CD8-positive, alpha-beta memory T cell (primary cell): ENCODE data around the gene TMEFF1. TPM values are rescaled to one million over a fixed set of nuclear protein-coding genes. Genes with fewer than 3 reads are reported as not detected.

ENCODE experiments used
- CTCF ChIA-PET: fragments of 350-600 bp; sonication (Branson Sonifier 250); formaldehyde crosslinking; loops from one replicate; lab custom pipeline; 2021; ENCODE audit warnings: antibody characterized with exemption; lab: Charles Lee
- POLR2A ChIA-PET: fragments of 350-600 bp; sonication (Branson Sonifier 250); formaldehyde crosslinking; loops from one replicate; lab custom pipeline; 2021; ENCODE audit warnings: antibody characterized with exemption; lab: Charles Lee
- DNase-seq, 5 donors: peaks; one replicate each; pipeline versions ENCODE4 v3.0.0 to v3.0.0-alpha.2; 2020 to 2022; ENCODE audit warnings: mixed read lengths in 1 of 5
- H3K27ac ChIP-seq: one replicate; pipeline ENCODE4 v1.7.0; 2013; ENCODE audit warnings: low read depth, mild to moderate bottlenecking, low read length, moderate library complexity
- H3K27me3 ChIP-seq: 2 replicates; pipeline ENCODE4 v1.7.0; 2013; ENCODE audit warnings: low read length, mild to moderate bottlenecking; ENCODE audit not compliant: insufficient read depth, poor library complexity, severe bottlenecking
- H3K36me3 ChIP-seq: 2 replicates; pipeline ENCODE4 v1.7.0; 2013; ENCODE audit warnings: mild to moderate bottlenecking, low read length, moderate library complexity; ENCODE audit not compliant: insufficient read depth
- H3K4me1 ChIP-seq: 2 replicates; pipeline ENCODE4 v1.7.0; 2013; ENCODE audit warnings: mild to moderate bottlenecking, low read length, moderate library complexity; ENCODE audit not compliant: insufficient read depth
- H3K4me3 ChIP-seq: 2 replicates; pipeline ENCODE4 v1.7.0; 2013; ENCODE audit warnings: mild to moderate bottlenecking, low read length
- H3K9me3 ChIP-seq: 2 replicates; pipeline ENCODE4 v1.7.0; 2013; ENCODE audit warnings: mild to moderate bottlenecking, low read length
- H3K27ac Mint-ChIP-seq, 8 donors: one replicate each; pipeline ENCODE4 v1.8.0; 2020 to 2021; ENCODE audit warnings: mixed read lengths in 8 of 8, mild to moderate bottlenecking in 6 of 8, inconsistent platforms in 3 of 8, moderate library complexity in 3 of 8
- H3K27me3 Mint-ChIP-seq, 2 donors: one replicate each; pipeline ENCODE4 v1.8.0; 2020 to 2021; ENCODE audit warnings: mixed read lengths in 2 of 2, mild to moderate bottlenecking in 1 of 2, moderate library complexity in 1 of 2
- H3K36me3 Mint-ChIP-seq, 3 donors: one replicate each; pipeline ENCODE4 v1.8.0; 2020 to 2021; ENCODE audit warnings: mixed read lengths in 3 of 3, inconsistent platforms in 1 of 3, mild to moderate bottlenecking in 1 of 3
- H3K4me1 Mint-ChIP-seq, 3 donors: one replicate each; pipeline ENCODE4 v1.8.0; 2020 to 2021; ENCODE audit warnings: mixed read lengths in 3 of 3, inconsistent platforms in 1 of 3, mild to moderate bottlenecking in 1 of 3
- H3K4me3 Mint-ChIP-seq, 7 donors: one replicate each; pipeline ENCODE4 v1.8.0; 2020 to 2021; ENCODE audit warnings: mixed read lengths in 7 of 7, mild to moderate bottlenecking in 6 of 7, moderate library complexity in 4 of 7, inconsistent platforms in 2 of 7
- H3K9me3 Mint-ChIP-seq, 5 donors: one replicate each; pipeline ENCODE4 v1.8.0; 2020 to 2022; ENCODE audit warnings: mixed read lengths in 5 of 5, mild to moderate bottlenecking in 3 of 5, moderate library complexity in 2 of 5, inconsistent platforms in 1 of 5
- polyA plus RNA-seq: library from polyadenylated mRNA; unstranded; fragments of 300-500 nt; fragmentation: Illumina TruSeq; gene quantifications from one replicate; pipeline ENCODE4 v1.2.3, GENCODE V29; 2021
- total RNA-seq, 2 experiments: library from RNA; stranded (reverse); gene quantifications; one replicate each; pipeline ENCODE4 v1.2.3, GENCODE V29; 2021

The TMEFF1 gene
- total and polyA plus RNA-seq, 3 experiments from 2014 or later, result 0.37 to 0.38 TPM; not detected in 1

DNA sequence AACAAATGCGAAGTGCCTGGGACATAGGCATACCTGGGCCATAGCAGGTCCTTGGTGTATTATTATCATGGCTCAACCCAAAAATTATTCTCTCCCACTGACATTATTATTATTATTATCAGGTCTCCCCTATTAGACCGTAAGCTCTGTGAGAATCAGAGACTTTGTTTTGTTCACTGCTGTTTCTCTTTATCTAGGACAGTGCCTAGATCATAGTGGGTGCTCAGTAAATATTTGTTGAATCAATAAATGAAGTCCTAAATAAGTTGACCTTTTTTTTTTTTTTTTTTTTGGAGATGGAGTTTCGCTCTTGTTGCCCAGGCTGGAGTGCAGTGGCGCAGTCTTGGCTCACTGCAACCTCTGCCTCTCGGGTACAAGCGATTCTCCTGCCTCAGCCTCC lies 4.9 kb upstream of the TMEFF1 start:
- H3K27ac ChIP-seq, result no peak overlapping the region
- Mint-ChIP-seq H3K4me1 (no peaks in the 10 kb centered on the region), H3K36me3 (peaks cover 0 to 4% (median 0%) of the 10 kb centered on the region in 3 donors), H3K27ac (no peak overlapping the region), H3K27me3 (peaks cover 12 to 14% of the 10 kb centered on the region in 2 donors), H3K4me3 (no peak overlapping the region), H3K9me3 (no peaks in the 10 kb centered on the region)
- no peaks in the 10 kb centered on the region for H3K36me3 ChIP-seq
- CTCF ChIA-PET, result no interaction called here
- no peaks in the 10 kb centered on the region for H3K27me3 ChIP-seq
- no peaks in the 10 kb centered on the region for H3K4me1 ChIP-seq
- POLR2A ChIA-PET, result no interaction called here
- H3K4me3 ChIP-seq, result no peak overlapping the region
- no peak for DNase-seq
- H3K9me3 ChIP-seq, result no peaks in the 10 kb centered on the region

DNA sequence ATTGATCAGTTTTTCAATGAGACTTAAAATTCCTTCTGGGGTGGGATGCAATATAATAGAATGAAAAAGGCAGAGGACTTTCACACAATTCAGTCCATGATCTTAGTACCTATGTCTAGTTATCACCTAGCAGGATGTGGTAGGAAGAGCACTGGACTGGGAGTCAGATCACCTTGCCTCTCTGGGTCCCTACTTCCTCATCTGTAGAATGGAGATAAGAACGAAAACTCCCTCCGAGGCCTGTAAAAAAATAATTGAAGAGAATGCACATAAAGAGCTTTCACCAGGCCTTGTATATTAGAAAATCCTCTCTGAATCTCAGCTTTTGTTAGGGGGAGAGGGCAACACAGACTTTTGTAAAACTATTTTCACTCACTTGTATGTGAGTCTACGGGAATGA lies 681 bp upstream of the TMEFF1 start:
- Mint-ChIP-seq H3K27ac (peak overlapping the region in 1 of 8 donors; percentile 58), H3K9me3 (no peaks in the 10 kb centered on the region), H3K4me1 (peaks cover 4 to 6% (median 5%) of the 10 kb centered on the region in 3 donors), H3K36me3 (peaks cover 0 to 10% (median 2%) of the 10 kb centered on the region in 3 donors), H3K27me3 (peaks cover 27 to 38% of the 10 kb centered on the region in 2 donors), H3K4me3 (peak overlapping the region; percentile 25 to 87 (median 66))
- Histone ChIP-seq H3K27me3 (peaks cover 20% of the 10 kb centered on the region), H3K27ac (no peak overlapping the region), H3K4me1 (no peaks in the 10 kb centered on the region), H3K36me3 (no peaks in the 10 kb centered on the region), H3K9me3 (no peaks in the 10 kb centered on the region), H3K4me3 (no peak overlapping the region)
- ChIA-PET CTCF (no interaction called here), POLR2A (no interaction called here)
- no peak for DNase-seq

DNA sequence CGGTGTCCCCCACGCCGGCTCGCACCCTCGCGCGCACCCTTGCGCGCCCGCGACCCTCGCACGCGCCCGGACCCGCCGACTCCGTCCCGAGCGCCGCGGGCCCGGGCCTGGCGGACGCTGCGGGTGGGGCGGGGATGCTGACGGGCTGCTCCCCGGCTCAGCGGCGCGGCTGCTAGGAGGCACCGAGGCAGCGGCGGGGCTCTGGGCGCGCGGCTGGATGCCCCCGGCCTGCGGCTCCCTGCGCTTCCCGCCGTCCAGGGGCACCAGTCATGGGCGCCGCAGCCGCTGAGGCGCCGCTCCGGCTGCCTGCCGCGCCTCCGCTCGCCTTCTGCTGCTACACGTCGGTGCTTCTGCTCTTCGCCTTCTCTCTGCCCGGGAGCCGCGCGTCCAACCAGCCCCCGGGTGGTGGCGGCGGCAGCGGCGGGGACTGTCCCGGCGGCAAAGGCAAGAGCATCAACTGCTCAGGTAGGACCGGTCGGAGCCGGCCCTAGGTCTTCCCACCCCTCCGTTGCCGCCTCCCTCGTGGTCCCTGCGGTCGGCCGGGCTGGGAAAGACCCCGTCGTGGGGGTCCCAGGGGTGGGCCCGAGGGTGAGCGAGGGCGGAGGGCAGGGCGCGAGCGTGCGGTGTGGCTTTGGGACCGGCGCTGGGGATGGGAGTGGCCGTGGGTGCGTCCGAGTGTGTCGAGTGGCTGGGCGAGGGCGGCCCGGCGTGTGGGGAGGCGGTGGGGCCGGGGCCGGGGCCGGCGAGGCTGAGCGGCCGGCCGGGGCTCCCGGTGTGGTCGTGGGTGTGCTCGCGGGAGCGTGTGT lies 530 bp downstream of the TMEFF1 start:
- H3K36me3 ChIP-seq, result no peaks in the 10 kb centered on the region
- H3K4me3 Mint-ChIP-seq, result peak overlapping the region in 6 of 7 donors; percentile 20 to 80 (median 62)
- no peaks in the 10 kb centered on the region for H3K9me3 Mint-ChIP-seq
- CTCF ChIA-PET, result no interaction called here
- peaks cover 27 to 41% of the 10 kb centered on the region in 2 donors for H3K27me3 Mint-ChIP-seq
- peaks cover 0 to 10% (median 2%) of the 10 kb centered on the region in 3 donors for H3K36me3 Mint-ChIP-seq
- DNase-seq, result peak in 3 of 5 donors; percentile 16 to 50 (median 26)
- peaks cover 20% of the 10 kb centered on the region for H3K27me3 ChIP-seq
- POLR2A ChIA-PET, result no interaction called here
- H3K4me3 ChIP-seq, result no peak overlapping the region
- no peaks in the 10 kb centered on the region for H3K9me3 ChIP-seq
- no peak overlapping the region for H3K27ac Mint-ChIP-seq
- no peak overlapping the region for H3K27ac ChIP-seq
- peaks cover 4 to 6% (median 5%) of the 10 kb centered on the region in 3 donors for H3K4me1 Mint-ChIP-seq
- no peaks in the 10 kb centered on the region for H3K4me1 ChIP-seq

- no peaks in the 10 kb centered on the region for H3K36me3 ChIP-seq
- no peaks in the 10 kb centered on the region for H3K9me3 Mint-ChIP-seq
- POLR2A ChIA-PET, result no interaction called here
- no peaks in the 10 kb centered on the region for H3K9me3 ChIP-seq
- peaks cover 20% of the 10 kb centered on the region for H3K27me3 ChIP-seq
- H3K4me1 ChIP-seq, result no peaks in the 10 kb centered on the region
- H3K27ac Mint-ChIP-seq, result peak overlapping the region in 1 of 8 donors; percentile 31
- H3K27ac ChIP-seq, result no peak overlapping the region
- H3K4me3 Mint-ChIP-seq, result peak overlapping the region; percentile 41 to 80 (median 75)
- no peak overlapping the region for H3K4me3 ChIP-seq
- DNase-seq, result no peak
- H3K4me1 Mint-ChIP-seq, result peaks cover 4 to 6% (median 5%) of the 10 kb centered on the region in 3 donors
- H3K36me3 Mint-ChIP-seq, result peaks cover 0 to 10% (median 2%) of the 10 kb centered on the region in 3 donors
- H3K27me3 Mint-ChIP-seq, result peaks cover 27 to 48% of the 10 kb centered on the region in 2 donors
- CTCF ChIA-PET, result no interaction called here
Measured at GRCh38 chr9:100474082-100474923, 1.4 kb downstream of the TMEFF1 start.

- H3K4me1 ChIP-seq, result no peaks in the 10 kb centered on the region
- ChIA-PET CTCF (no interaction called here), POLR2A (no interaction called here)
- Mint-ChIP-seq H3K27me3 (peaks cover 28 to 54% of the 10 kb centered on the region in 2 donors), H3K27ac (no peak overlapping the region), H3K4me3 (peak overlapping the region in 4 of 7 donors; percentile 41 to 75 (median 60)), H3K36me3 (peaks cover 0 to 10% (median 2%) of the 10 kb centered on the region in 3 donors), H3K4me1 (peaks cover 4 to 6% (median 5%) of the 10 kb centered on the region in 3 donors), H3K9me3 (peaks cover 0 to 3% (median 0%) of the 10 kb centered on the region in 5 donors)
- H3K27ac ChIP-seq, result no peak overlapping the region
- H3K9me3 ChIP-seq, result no peaks in the 10 kb centered on the region
- H3K36me3 ChIP-seq, result no peaks in the 10 kb centered on the region
- DNase-seq, result no peak
- no peak overlapping the region for H3K4me3 ChIP-seq
- peaks cover 20% of the 10 kb centered on the region for H3K27me3 ChIP-seq
Measured at GRCh38 chr9:100474924-100475276, 2.0 kb downstream of the TMEFF1 start.

- H3K9me3 Mint-ChIP-seq, result peaks cover 0 to 4% (median 0%) of the 10 kb centered on the region in 5 donors
- Histone ChIP-seq H3K9me3 (no peaks in the 10 kb centered on the region), H3K4me3 (no peak overlapping the region), H3K27ac (no peak overlapping the region), H3K4me1 (no peaks in the 10 kb centered on the region), H3K36me3 (no peaks in the 10 kb centered on the region), H3K27me3 (peaks cover 20% of the 10 kb centered on the region)
- peaks cover 20 to 59% of the 10 kb centered on the region in 2 donors for H3K27me3 Mint-ChIP-seq
- ChIA-PET POLR2A (no interaction called here), CTCF (no interaction called here)
- DNase-seq, result no peak
- H3K27ac Mint-ChIP-seq, result no peak overlapping the region
- H3K4me1 Mint-ChIP-seq, result peaks cover 4 to 6% (median 5%) of the 10 kb centered on the region in 3 donors
- peaks cover 0 to 20% (median 2%) of the 10 kb centered on the region in 3 donors for H3K36me3 Mint-ChIP-seq
- no peak overlapping the region for H3K4me3 Mint-ChIP-seq
Measured at GRCh38 chr9:100477241-100477640, 4.3 kb downstream of the TMEFF1 start.

- POLR2A ChIA-PET, result no interaction called here
- peaks cover 0 to 17% (median 2%) of the 10 kb centered on the region in 3 donors for H3K36me3 Mint-ChIP-seq
- H3K4me3 ChIP-seq, result no peak overlapping the region
- H3K4me1 ChIP-seq, result no peaks in the 10 kb centered on the region
- H3K4me3 Mint-ChIP-seq, result no peak overlapping the region
- no peak for DNase-seq
- H3K27ac ChIP-seq, result no peak overlapping the region
- peaks cover 0 to 4% (median 0%) of the 10 kb centered on the region in 5 donors for H3K9me3 Mint-ChIP-seq
- CTCF ChIA-PET, result no interaction called here
- H3K4me1 Mint-ChIP-seq, result peaks cover 4 to 6% (median 5%) of the 10 kb centered on the region in 3 donors
- no peaks in the 10 kb centered on the region for H3K36me3 ChIP-seq
- H3K27me3 Mint-ChIP-seq, result peaks cover 18 to 57% of the 10 kb centered on the region in 2 donors
- H3K27me3 ChIP-seq, result peaks cover 20% of the 10 kb centered on the region
- H3K9me3 ChIP-seq, result no peaks in the 10 kb centered on the region
- H3K27ac Mint-ChIP-seq, result no peak overlapping the region
Measured at GRCh38 chr9:100478192-100478591, 5.2 kb downstream of the TMEFF1 start.
